GM12891 (cell line): ENCODE measurements around the gene FGF4.

ENCODE experiments used
- PAX5 ChIP-seq: IDR thresholded peaks from 2 replicates; pipeline ENCODE4 v1.6.1; 2011; ENCODE audit warnings: low read length, moderate library complexity, mild to moderate bottlenecking; ENCODE audit not compliant: insufficient read depth, severe bottlenecking
- POLR2A ChIP-seq: IDR thresholded peaks from 2 replicates; pipeline ENCODE4 v1.6.1; 2011; ENCODE audit warnings: low read depth, low read length, control low read depth
- POLR2AphosphoS5 ChIP-seq: IDR thresholded peaks from 2 replicates; pipeline ENCODE4 v1.6.1; 2011; ENCODE audit warnings: low read depth, low read length, control low read depth
- TAF1 ChIP-seq: IDR thresholded peaks from 2 replicates; pipeline ENCODE4 v1.6.1; 2011; ENCODE audit warnings: low read depth, low read length, control low read depth

DNA sequence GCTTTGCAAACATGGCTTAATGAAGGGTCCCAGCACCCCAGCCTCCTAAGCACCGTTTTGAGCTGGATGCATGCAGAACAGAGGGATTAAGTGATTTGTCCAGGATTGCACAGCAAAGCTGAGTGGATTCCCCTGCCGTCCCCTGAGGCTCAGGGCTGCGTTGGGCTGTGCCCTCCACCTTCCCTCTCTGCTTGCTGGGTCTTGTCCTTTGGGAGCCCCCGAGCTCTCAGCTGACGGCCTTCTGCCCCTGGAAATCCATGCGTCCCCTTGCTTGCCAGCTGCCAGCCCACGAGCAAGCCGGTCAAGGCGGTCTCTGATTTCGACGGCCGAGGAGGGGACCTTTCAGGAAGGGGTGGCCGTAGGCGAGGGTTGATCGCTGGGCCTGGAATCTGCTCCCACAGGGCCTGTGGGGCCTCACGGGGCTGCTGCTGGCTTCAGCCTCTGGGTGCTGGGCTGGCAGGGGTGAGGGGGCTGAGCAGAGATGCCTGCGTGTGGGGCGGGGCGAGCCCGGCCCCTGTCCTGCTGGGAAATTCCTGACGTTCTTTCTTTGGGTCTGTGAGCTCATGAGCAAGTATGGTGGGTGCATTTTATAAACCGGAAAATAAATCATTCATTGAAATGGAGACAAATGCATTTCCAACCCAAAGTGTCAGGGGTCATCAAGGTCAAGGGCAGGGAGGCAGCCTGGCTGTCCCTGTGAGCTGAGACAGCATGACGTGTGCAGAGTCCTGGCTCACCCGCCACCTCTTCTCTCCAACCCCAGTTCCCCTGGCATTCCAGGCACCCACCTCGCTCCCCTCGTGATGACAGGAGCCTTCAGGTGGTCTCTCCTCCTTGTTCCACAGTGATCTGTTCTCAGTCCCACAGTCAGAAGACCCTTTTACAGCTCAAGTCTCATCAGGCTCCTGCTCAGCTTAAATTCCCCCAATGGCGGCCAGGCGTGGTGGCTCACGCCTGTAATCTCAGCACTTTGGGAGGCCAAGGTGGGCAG, 28.1 kb downstream of the FGF4 start:
- no peak for TF ChIP-seq POLR2A
- no peak for TF ChIP-seq POLR2AphosphoS5
- no peak for TF ChIP-seq PAX5
- TF ChIP-seq TAF1: no peak
